Measurements from ENCODE around the gene HOXD11. TPM values are rescaled to one million over a fixed set of nuclear protein-coding genes. Genes with fewer than 3 reads are reported as not detected.

Gene HOXD11
- total and polyA plus RNA-seq, 9 of the 15 experiments (the other 6 are each of a cell fraction or from before 2014, with no cell fraction given) = not detected

- TF ChIP-seq, protein P1, sequence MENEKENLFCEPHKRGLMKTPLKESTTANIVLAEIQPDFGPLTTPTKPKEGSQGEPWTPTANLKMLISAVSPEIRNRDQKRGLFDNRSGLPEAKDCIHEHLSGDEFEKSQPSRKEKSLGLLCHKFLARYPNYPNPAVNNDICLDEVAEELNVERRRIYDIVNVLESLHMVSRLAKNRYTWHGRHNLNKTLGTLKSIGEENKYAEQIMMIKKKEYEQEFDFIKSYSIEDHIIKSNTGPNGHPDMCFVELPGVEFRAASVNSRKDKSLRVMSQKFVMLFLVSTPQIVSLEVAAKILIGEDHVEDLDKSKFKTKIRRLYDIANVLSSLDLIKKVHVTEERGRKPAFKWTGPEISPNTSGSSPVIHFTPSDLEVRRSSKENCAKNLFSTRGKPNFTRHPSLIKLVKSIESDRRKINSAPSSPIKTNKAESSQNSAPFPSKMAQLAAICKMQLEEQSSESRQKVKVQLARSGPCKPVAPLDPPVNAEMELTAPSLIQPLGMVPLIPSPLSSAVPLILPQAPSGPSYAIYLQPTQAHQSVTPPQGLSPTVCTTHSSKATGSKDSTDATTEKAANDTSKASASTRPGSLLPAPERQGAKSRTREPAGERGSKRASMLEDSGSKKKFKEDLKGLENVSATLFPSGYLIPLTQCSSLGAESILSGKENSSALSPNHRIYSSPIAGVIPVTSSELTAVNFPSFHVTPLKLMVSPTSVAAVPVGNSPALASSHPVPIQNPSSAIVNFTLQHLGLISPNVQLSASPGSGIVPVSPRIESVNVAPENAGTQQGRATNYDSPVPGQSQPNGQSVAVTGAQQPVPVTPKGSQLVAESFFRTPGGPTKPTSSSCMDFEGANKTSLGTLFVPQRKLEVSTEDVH (IDR thresholded peaks at IDR 0.05; ENCODE audit: low read depth, partially characterized antibody) = no peak
- TF ChIP-seq TRIM24 (IDR thresholded peaks at IDR 0.05) (no peak), HDAC3 (IDR thresholded peaks at IDR 0.05; ENCODE audit: borderline replicate concordance, partially characterized antibody) (no peak), ZNF274 (IDR thresholded peaks at IDR 0.05; ENCODE audit: borderline replicate concordance, low read depth, low read length) (no peak)
Observed at GRCh38 chr2:176122683-176123410, 15.8 kb downstream of the HOXD11 start, which contains the start of gene HOXD9 (continued).

GRCh38 chr2:176123411-176124109, 16.5 kb downstream of the HOXD11 start:
- Histone ChIP-seq H3K9me3 (replicated peaks; ENCODE audit: control insufficient read depth, insufficient read depth, low read depth, low read length) (no peaks in the 10 kb centered on the region), H3K27ac (ENCODE audit: extremely low read depth, low read depth, low read length) (no peak overlapping the region), H3K4me2 (ENCODE audit: insufficient read depth, low read length) (no peak overlapping the region), H3K79me2 (ENCODE audit: control insufficient read depth, insufficient read depth, low read length) (no peaks in the 10 kb centered on the region), H2AFZ (ENCODE audit: low read depth, low read length) (no peak overlapping the region), H3K36me3 (ENCODE audit: control insufficient read depth, insufficient read depth, low read length) (no peaks in the 10 kb centered on the region), H4K20me1 (replicated peaks; ENCODE audit: control insufficient read depth, insufficient read depth, low read length) (0 out of 2 replicates have a peak, but pooled peaks cover 6% of the 10 kb centered on the region), H3K4me1 (replicated peaks in 1 of 2; ENCODE audit: control insufficient read depth in 2 of 2, insufficient read depth in 2 of 2, low read length in 2 of 2) (peaks cover 0 to 19% of the 10 kb centered on the region in 2 experiments; a peak in 2 of 5 replicates), H3K9ac (ENCODE audit: insufficient read depth in 1 of 2, low read depth in 2 of 2, low read length in 2 of 2) (no peak overlapping the region), H3K27me3 (ENCODE audit: control insufficient read depth in 2 of 2, insufficient read depth in 2 of 2, low read length in 2 of 2) (peaks cover 69 to 71% of the 10 kb centered on the region in 2 experiments), H3K9me1 (ENCODE audit: control insufficient read depth, insufficient read depth, low read length) (no peaks in the 10 kb centered on the region), H3K4me3 (no peak overlapping the region)
- ATAC-seq (no peak), FAIRE-seq (no peak), DNase-seq (ENCODE audit: extremely low read depth in 1 of 4, low spot score in 3 of 4) (no peak)
- in situ Hi-C loops (cut with MboI) (no loop called here), intact Hi-C loops (cut with micrococcal nuclease) (no loop called here)
- TF ChIP-seq ASH1L (IDR thresholded peaks at IDR 0.05; ENCODE audit: borderline replicate concordance, low read depth, partially characterized antibody) (no peak), NFIC (IDR thresholded peaks at IDR 0.05) (no peak), EZH2 (IDR thresholded peaks at IDR 0.05; ENCODE audit: borderline replicate concordance, low read depth, low read length) (peak; percentile 82; the same call in 1 of the 2 replicates), PCBP1 (IDR thresholded peaks at IDR 0.05; ENCODE audit: low read depth, low read length, poor library complexity, severe bottlenecking) (no peak)
- ChIA-PET POLR2A (interaction anchor here (0.6 kb wide), 1 partner anchor 1470 kb away, joined by 3 read pairs; no protein-coding TSS in a partner anchor), CTCF (ENCODE audit: low intra/inter-chr PET ratio) (interaction anchor here (1.1 kb wide), 1 partner anchor 1024 kb away, joined by 3 read pairs; no protein-coding TSS in a partner anchor)
- 8% methylated on average over 39 of the region's 40 CpGs for WGBS (ENCODE audit: insufficient coverage, low coverage, missing lambda C conversion rate)
- BruUV-seq (replicated peaks) = no TSS peak

All from K562 (cell line).